DMS153 (cell line): Measurements from ENCODE around the gene SEMA3F.

Source experiments
- DNase-seq: peaks from one replicate; lab custom pipeline; 2025; lab: John Stamatoyannopoulos, UW

Gene SEMA3F

DNA sequence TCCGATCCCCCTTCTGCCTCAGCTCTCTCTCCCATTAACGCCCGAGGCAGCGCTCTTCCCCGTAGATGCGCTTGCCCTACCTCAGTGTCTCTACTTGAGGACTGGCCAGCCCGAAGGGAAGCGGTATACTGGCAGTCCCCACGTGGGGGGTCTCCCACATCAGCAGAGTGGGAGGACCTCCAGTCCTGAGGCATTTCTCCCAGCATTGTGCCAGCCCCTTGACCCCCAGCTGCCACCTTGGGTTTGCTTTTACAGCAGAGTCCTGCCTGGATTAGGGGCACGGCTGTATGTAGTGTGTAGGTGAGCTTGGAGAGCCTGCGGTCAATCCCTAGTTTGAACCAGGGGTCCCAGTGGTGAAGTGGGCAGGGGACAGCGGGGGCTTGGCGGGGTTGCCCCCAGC, 767 bp downstream of the SEMA3F start:
- no peak for DNase-seq

DNA sequence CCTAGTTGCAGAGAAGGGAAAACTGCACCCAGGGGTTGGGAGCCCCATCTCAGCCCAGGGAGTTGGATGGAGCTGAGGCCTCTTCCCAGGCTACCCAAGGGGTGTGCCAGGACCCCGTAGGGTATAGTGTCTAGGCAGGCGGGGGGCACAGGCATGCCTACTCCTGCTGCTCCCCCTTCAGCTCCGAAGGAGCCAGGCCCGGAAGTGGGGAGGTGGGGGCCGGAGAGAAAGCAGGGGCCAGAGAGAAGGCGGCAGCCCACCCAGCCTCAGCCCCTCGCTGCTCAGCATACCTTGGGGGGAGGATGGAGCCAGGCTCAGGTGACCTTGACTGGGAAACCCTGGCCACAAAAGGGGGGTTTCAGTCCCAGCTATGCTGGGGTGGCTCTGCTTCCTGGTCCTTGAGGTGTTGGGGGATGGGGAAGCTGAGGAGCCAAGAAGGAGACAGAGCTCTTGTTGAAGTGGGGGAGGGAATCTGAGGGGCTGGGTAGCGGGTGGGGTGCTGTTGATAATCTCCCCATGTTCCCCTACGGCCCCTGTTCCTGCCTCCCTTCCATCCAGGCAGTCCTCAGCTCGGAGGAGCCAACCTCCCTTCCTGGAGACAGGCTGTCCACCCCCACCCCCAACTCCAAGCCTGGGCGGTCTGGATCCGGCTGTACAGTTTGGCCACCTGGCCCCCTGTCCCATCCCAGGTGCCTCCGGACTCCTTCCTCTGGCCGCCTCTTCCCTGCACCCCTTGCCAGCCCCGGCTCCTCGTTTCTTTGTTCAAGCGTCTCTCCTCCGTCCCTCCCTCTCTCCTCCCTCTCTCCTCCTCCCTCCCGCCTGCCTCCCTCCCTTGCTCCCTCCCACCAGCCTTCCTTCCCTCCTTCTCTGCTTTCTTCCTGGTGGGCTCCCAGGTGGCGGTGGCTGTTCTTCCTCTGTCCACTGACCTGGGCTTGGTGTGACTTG, 1.7 kb downstream of the SEMA3F start:
- DNase-seq, result no peak

DNA sequence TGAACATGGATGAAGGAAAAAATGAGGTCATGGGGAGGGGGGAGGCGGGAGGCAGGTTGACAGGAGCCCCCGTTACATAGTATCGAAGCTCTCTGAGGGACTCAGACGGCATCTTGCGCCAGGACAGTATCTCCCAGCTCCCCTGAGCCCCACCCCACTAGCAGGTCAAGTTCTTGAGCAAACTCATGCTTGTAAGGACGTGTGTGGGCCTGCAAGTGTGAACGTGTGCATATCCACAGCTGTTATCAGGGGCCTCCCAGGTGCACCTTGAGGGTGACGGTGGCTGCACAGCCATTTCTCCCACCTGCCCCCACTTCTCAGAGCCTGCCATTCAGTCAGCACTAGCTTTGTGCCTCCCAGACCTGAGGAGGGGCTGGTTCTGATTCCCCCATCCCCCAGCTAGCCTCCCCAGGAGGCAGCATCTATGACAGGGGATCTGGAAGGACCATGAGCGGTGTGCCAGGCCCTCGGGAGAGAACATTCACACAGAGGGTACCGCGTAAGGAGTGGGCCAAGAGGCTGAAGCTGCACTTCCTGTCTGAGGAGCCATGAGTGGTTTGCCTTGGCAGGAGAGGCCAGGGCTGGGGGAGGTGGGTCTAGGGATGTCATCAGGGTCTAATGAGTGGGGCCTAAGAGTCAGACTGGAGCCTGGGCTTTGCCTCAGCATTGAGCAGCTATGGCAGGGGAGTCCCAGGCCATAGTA, 2.9 kb downstream of the SEMA3F start:
- no peak for DNase-seq

DNA sequence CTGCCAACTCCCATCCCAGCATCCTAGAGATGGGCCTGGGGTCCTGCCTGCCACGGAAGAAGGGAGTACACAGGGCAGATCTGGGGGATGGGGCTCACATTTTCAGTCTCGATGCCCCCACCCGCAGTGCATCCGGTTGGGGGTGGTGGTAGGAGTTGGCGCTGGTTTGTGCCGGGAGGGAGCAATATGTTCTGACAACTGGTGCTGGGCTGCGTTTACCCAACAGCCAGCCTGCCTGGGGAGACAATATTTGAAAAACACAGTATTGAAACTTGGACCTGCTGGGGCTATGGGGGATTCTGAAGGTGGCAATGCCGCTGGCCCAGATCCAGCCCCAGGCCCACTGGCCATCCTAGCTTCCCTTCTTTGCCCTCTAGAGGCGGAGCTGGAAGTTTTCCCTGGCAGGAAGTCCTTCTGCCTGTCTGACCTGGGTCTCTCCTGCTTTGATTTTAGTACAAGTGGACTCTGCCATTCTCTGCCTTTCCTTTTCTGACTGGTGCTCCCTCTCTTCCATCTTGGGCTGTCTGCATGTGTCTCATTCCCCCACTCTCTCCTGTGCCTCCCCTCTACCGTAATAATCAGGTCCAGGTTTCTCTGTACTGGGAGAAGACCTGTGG, 3.5 kb downstream of the SEMA3F start:
- DNase-seq, result no peak

DNA sequence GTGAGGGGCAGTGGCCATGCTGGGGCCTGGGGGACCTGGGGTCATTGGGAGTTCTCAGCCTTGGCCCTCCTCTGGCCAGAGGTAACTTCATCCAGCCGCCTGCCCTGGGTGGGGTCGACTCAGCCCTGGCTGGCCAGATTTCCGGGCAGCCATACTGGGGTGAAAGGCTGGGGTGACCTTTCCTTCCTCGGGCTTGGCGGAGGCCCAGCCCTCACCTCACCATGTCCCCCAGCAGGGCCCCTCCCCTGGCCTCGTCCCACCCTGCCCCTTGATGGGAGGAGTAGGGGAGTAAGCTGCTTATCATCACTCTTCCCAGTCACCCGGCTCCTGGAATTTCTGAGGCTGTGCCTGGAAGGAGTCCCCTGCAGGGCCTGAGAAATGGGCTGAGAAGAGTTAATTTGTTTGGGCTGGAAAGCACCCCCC, 5.4 kb downstream of the SEMA3F start:
- no peak for DNase-seq

DNA sequence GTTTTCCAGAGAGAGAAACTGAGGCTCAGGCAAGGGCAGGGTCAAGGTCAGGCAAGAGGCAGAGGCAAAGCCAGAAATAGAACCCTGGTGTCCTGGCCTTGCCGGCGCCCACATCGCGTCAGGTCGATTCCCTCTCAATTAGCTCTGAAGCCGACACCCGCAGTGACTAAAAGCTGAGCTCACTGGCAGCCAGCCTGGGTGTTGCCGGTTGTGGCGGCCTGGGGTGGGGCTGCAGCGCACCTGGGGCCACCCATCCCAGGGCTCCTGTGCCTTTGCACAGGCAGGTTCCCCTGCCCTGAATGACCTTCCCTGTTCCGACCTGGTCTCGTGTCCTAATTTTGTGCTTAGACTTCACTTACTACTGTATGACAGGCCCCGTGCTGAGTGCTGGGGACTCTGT, 6.2 kb downstream of the SEMA3F start:
- DNase-seq, result no peak

DNA sequence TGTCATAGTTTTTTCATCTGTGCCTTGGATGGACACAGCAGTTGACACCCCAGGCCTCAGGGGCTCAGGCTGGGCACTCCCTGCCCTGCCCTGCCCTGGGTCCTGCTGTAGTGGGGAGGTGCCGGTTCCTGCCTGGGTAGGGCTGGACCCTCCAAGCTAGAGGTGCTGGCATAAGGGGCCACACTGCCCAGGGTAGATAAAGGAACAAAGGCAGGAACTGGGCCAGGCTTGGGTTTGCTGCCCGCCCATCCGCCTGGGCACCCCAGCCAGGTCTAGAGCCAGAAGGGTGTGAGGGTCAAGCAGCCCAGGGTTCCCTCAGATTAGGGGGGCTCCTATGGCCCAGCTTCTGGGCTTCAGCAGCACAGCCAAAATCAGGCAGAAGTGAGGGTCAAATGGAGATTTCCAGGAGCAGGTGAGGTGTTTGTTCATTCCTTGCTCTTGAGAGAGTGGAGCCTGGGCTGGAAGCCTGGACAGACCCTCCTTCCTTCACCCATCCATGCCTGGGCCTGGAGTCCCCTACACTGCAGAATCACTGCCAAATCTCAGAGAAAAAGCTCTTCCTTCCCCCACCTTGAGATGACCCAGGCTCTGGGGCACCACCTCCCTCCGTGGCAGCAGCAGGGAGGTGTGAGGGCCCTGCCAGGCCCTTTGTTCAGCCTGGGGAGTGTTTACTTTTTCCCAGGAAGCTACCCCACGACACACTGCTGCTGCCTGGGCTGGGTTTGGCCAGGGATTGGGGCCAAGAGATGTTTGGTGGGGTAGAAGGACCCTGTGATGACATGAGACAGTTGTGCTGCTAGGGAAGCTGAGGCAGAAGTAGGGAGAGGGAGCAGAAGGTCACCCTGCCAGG, 7.1 kb downstream of the SEMA3F start:
- no peak for DNase-seq

DNA sequence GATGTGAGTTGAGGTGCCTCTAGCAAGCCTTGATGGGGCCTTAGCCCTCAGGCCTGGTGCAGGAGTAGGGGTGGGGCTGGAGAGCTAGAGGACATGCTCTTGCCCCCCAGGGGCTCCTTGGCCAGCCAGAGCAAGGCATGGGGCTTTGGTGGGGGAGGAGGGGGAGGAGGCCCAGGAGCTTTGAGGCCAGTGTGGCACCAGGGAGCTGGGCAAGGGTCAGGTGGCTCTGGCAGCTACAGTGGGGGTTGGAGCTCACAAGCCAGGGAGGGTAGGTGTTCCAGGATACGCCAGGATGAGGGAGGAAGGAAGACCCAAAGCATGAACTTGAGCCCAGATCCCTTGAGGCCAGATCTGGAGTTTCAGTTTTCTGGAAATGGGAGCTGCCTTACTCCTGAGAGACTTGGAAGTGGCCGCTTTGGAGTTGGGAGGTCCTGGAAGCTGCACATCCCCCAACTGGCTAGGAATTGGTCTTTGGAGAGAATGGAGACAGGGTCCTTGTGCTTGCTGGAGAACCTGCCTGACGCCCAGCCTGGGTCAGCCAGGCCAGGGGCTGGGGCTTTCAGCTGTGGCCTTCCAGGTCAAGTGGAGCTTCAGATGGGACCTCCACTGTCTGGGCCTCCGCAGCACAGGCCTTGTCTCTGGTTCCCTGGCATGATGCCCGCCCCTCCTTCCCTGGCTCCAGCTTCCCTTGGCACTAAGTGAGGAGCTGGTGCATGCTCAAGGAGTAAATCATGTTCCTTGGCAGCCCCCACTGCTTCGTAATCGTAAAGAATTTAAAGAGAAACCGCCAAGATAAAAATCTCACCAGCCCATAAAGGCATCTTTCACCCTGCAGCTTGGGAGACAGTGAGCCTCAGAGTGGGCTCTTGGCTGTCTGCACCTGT, 8.7 kb downstream of the SEMA3F start:
- no peak for DNase-seq

DNA sequence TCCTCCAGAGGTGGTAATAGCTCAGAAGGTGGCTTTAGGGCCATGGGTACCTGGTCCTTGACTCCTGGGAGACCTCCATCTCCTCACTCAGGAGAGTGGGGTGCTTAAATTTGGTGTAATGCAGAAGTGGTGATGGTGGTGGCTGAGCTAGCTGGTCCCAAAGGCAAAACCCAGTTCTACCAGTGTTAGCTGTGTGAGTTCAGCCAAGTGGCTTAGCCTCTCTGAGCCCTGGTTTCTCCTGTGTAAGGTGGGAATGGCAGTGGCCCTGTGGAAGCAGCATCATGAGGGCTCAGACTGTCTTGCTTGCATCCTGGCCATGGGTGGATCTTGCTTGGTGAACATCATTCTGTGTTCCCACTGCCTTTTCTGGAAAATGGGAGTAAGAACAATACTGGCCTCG, 9.4 kb downstream of the SEMA3F start:
- DNase-seq, result no peak

DNA sequence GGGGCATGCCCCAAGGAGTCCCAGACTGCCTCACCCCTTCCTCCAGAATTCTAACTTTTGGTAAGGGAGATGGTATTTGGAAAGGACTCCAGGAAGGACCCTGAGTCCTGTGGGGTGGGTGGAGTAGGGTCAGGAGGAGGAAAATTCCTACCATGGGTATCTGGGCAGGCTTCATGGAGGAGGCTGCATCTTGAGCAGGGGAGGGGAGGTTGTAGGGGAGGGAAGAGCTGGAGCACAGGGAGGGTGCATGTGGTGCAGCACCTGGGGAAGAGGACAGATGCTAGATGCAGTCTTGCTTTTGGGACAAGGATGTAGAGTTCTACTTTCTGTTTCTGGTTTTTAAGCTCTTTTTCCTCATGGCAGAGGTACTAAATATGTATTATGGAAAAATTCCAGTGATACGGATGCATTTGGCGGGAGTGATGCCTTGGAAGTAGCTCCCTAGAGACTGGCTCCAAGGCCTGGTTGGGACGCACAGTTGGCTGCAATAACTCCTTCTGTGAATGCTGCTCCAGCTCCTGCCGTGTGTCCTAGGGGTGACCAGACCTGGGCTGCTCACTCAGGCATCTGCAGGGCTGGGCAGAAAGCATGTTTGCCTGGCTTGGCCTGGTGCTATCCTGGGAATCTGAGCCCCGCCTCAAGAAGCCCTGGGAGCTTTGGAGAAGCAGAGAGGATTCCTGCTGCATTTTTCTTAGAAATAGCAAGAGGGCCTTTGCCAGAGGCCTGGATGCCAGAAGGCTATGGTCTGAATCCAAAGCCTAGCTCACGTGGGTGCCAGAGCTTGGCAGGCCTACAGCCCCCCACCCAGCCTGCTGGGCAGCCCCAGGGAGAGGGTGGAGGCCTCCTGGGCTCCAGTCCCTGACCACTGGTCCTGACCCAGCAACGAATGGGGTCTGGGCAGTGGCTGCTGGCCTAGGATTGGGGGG, 10.1 kb downstream of the SEMA3F start:
- DNase-seq, result no peak

DNA sequence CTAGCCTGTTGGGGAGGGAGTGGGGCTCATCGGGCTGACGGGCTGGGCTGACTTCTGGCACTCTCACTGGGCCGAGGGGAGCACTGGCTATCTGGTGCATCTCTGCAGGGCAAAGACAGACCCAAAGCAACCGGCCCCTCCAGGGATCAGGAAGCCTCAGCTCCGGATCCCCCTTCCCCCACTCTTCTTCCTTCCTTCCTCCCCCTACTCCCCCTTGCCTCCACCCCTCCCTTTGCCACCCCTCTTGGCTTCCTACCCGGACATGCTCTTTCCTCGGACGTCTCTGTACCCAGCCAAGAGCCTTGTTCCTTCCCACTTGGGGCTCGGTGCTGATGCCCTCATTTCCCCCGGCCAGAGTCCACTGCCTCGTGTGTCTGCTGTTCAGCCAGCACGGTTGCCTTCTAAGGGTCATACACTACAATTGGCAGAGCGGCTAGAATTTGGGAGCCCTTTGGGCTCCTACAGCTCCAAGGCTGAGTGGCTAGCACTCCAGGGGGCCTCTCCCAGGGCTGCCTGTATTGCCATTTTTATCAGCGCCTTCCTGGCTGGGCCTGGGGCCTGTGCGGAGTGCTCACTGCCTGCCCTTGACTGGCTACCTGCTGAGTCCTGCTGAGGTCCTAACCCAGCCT, 10.9 kb downstream of the SEMA3F start:
- no peak for DNase-seq

DNA sequence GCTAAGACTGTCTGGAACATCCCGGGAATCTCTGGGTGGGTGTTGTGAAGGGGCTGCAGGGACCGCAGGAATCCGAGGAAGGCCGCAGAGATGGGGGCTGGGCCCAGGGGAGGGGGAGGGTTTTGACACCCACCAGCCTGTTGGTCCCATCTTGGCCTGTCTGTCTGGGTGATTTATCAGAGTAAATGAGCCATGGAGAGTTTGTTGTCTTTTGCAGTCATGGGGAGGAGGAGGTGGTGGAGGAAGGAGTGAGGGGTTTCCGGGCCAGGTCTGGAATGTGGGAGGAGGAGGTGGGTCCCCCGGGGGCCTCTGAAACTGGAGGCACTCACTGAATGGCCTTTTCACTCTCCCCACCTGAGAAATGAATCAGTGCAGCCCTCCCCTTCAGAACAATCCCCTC, 11.5 kb downstream of the SEMA3F start:
- DNase-seq, result no peak

DNA sequence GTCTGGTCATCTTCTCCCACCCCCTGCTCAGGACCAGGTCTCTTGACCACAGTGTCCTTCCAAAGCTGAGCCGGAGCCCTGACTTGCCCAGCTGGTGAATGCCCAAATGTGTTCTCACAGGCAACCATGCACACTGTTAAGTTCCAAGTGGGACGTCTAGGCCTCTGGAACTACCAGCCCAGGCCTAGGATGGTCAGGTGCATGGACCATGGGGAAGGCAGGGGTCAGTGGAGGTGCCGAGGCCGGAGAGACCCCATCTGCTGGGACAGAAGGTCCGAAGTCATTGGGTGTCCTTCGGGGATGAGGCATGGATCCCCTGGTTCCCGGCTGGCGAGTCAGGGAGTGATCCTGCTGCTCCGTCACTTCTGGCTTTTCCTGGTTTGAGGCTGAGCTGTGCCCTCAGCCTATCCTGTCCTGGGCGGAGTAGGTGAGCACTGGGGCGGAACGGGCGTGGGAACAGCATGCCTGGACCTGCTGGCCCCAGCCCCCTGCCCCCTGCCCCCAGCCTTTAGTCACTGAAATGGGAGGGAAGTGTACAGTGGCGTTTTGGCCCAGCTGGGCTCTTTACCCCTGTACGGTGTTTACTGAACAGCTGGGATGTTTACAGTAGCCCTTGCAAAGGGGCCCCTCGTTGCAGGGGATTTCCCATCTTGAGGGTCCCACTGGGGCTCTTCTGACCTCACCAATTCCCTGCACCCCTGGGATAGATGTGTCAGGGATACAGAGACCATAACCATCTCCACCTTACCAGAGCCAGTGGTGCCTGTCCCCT, 12.1 kb downstream of the SEMA3F start:
- no peak for DNase-seq

DNA sequence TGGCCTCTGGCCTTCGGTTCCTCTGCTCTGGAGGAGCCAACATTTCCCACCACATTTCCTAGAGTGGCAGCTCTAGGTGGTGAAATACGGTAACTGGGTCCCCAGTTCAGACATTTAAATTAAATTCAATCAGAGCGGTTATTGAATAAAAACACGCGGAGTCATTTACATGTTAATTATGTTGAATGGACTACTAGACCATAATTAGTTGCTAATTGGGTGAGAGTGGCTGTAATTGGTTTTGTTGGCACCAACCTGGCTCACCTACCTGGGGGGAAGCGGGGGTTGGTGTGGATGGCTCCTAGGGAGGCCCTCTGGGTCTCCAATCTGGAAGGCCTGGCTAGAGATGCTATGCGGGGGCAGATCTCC, 12.7 kb downstream of the SEMA3F start:
- no peak for DNase-seq

DNA sequence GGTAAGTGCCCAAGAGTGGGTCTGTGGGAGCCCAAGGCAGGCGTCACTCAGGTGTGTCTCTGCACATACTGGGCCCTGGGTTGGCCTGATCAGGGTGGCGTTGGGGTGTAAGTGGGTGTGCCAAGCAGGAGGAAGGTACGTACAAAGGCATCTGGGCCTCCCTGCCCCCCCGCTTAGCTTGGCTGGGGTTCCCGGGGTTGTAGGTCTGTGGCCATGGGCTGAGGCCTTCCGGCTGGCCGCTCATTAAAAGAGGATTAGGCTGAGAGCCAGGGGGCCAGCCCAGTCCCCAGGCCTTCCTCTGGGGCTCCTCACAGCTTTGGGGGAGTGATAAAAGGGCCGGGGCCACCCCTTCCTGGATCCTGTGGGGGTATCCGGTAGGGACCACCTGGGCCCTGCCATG, 13.3 kb downstream of the SEMA3F start:
- no peak for DNase-seq

DNA sequence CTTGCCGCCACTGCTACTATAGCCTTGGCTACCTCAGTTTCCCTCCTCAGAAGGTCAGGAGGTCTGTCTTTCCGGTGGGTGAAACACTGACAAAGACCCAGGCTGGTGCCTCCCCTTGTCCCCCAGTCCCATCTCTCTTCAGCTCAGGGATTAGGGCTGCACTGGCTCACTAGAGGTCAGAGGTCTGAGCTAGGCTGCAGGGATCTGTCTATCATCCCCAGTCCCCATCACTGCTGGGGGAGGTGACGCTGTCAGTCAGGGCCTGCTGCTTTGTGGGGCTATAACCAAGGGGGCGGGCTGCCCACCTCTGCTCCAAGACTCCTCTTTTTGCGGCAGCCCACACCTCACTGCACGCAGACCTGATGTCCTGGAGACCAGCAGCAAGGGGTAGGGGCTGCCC, 13.7 kb downstream of the SEMA3F start:
- DNase-seq, result no peak

DNA sequence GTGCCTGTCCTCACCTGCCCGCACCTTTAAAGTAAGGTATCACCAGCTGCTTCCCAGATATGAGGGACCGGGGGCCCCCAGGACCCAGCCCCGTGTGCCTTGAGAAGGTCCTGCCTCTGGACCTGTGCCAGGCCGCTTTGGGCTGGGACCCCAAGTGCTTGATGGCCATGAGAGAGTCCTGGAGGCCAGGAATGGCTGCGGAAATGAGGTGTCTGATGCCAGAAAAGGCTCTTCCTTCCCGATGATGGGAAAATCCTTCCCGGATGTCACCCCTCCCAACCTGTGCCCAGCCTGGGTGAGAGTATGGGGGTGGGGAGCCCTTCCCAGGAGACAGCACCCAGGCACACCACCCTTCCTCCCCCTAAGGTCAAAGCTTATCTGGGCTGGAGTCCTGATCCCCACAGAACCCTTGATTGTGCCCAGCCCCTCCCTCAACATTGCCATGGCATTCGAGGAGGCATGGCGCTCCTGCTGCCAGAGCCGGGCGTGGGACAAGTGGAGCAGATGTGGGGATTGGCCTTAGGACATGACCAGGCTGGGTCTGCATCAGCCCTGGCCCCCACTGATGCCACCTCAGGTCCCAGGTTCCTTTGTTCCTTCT, 14.2 kb downstream of the SEMA3F start:
- no peak for DNase-seq

DNA sequence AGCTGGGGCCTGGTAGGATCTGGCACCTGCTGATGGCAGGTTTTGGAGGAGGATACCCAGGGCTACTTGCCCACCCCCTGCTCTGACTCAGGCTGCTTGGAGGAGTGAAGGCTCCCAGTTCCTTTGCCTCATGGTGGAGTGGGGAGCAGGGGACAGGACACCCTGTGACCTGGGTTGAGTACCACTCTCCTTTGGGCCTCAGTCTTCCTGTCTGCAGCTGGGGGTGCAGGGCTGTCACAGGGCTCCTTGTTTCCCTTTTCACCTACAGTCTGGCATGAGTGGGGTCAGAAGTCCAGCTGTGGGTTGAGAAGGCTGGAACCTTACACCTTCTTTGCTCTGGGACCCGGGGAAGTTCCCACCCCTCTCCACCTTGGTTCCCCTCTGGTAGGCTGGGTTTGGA, 14.7 kb downstream of the SEMA3F start:
- DNase-seq, result no peak
